Measurements from ENCODE around the gene FAM163B. TPM values are rescaled to one million over a fixed set of nuclear protein-coding genes. Genes with fewer than 3 reads are reported as not detected.

Gene FAM163B
- polyA plus RNA-seq, 4 donors = 0.12 to 0.19 TPM; not detected in 2

- WGBS, 3 donors = 74 to 87% (median 84%) methylated on average over 25 of the region's 25 CpGs
- no peaks in the 10 kb centered on the region for H3K36me3 ChIP-seq (ENCODE audit: control insufficient read depth in 3 of 3, insufficient read depth in 2 of 3, low read depth in 1 of 3, low read length in 3 of 3)
- no peak for DNase-seq
- H3K27me3 ChIP-seq (ENCODE audit: control insufficient read depth in 3 of 3, insufficient read depth in 3 of 3, low read length in 3 of 3) = peaks cover 0 to 8% (median 0%) of the 10 kb centered on the region in 3 donors
- no peaks in the 10 kb centered on the region for H3K9me3 ChIP-seq (ENCODE audit: control insufficient read depth in 2 of 2, insufficient read depth in 1 of 2, low read depth in 1 of 2, low read length in 1 of 2)
- H3K27ac ChIP-seq (ENCODE audit: low read depth in 1 of 3, low read length in 2 of 3) = no peak overlapping the region
- no peaks in the 10 kb centered on the region for H3K4me1 ChIP-seq (ENCODE audit: control insufficient read depth in 3 of 3, insufficient read depth in 2 of 3, low read depth in 1 of 3, low read length in 2 of 3)
- no peak overlapping the region for H3K4me3 ChIP-seq (ENCODE audit: low read depth in 1 of 3, low read length in 3 of 3)
- no peak for FAIRE-seq
Observed at GRCh38 chr9:133641861-133642595, 32.8 kb upstream of the FAM163B start.

DNA sequence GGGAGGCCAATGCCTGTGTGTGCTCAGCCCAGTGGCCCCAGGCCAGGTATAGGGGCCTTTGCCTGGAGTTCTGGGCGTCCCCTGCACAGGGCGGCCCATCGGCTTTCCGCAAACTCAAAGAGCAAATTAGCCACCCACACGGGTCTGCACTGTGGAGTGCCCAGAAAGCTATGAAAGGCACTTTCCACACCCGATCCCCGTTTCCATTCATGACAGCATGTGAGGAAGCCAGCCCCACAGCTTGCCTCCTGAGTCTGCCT, 32.1 kb upstream of the FAM163B start:
- no peak overlapping the region for H3K27ac ChIP-seq (ENCODE audit: low read depth in 1 of 3, low read length in 2 of 3)
- no peak overlapping the region for H3K4me3 ChIP-seq (ENCODE audit: low read depth in 1 of 3, low read length in 3 of 3)
- H3K36me3 ChIP-seq (ENCODE audit: control insufficient read depth in 3 of 3, insufficient read depth in 2 of 3, low read depth in 1 of 3, low read length in 3 of 3) = no peaks in the 10 kb centered on the region
- FAIRE-seq (no peak), DNase-seq (no peak)
- H3K9me3 ChIP-seq (ENCODE audit: control insufficient read depth in 2 of 2, insufficient read depth in 1 of 2, low read depth in 1 of 2, low read length in 1 of 2) = no peaks in the 10 kb centered on the region
- H3K27me3 ChIP-seq (ENCODE audit: control insufficient read depth in 3 of 3, insufficient read depth in 3 of 3, low read length in 3 of 3) = peaks cover 0 to 4% (median 0%) of the 10 kb centered on the region in 3 donors
- WGBS, 3 donors = 74 to 87% (median 77%) methylated on average over 7 of the region's 7 CpGs
- H3K4me1 ChIP-seq (ENCODE audit: control insufficient read depth in 3 of 3, insufficient read depth in 2 of 3, low read depth in 1 of 3, low read length in 2 of 3) = no peaks in the 10 kb centered on the region

GRCh38 chr9:133640580-133641395, 31.6 kb upstream of the FAM163B start:
- Histone ChIP-seq H3K27ac (ENCODE audit: low read depth in 1 of 3, low read length in 2 of 3) (no peak overlapping the region), H3K9me3 (ENCODE audit: control insufficient read depth in 2 of 2, insufficient read depth in 1 of 2, low read depth in 1 of 2, low read length in 1 of 2) (no peaks in the 10 kb centered on the region), H3K36me3 (ENCODE audit: control insufficient read depth in 3 of 3, insufficient read depth in 2 of 3, low read depth in 1 of 3, low read length in 3 of 3) (no peaks in the 10 kb centered on the region), H3K4me3 (ENCODE audit: low read depth in 1 of 3, low read length in 3 of 3) (no peak overlapping the region), H3K4me1 (ENCODE audit: control insufficient read depth in 3 of 3, insufficient read depth in 2 of 3, low read depth in 1 of 3, low read length in 2 of 3) (no peaks in the 10 kb centered on the region), H3K27me3 (ENCODE audit: control insufficient read depth in 3 of 3, insufficient read depth in 3 of 3, low read length in 3 of 3) (peaks cover 0 to 3% (median 0%) of the 10 kb centered on the region in 3 donors)
- WGBS, 3 donors = 69 to 80% (median 70%) methylated on average over 13 of the region's 13 CpGs
- DNase-seq (no peak), FAIRE-seq (no peak)

- H3K9me3 ChIP-seq (ENCODE audit: control insufficient read depth in 2 of 2, insufficient read depth in 1 of 2, low read depth in 1 of 2, low read length in 1 of 2) = no peaks in the 10 kb centered on the region
- DNase-seq (no peak), FAIRE-seq (no peak)
- H3K4me3 ChIP-seq (ENCODE audit: low read depth in 1 of 3, low read length in 3 of 3) = no peak overlapping the region
- 80 to 90% (median 85%) methylated on average over 7 of the region's 7 CpGs for WGBS, 3 donors
- no peaks in the 10 kb centered on the region for H3K27me3 ChIP-seq (ENCODE audit: control insufficient read depth in 3 of 3, insufficient read depth in 3 of 3, low read length in 3 of 3)
- H3K4me1 ChIP-seq (ENCODE audit: control insufficient read depth in 3 of 3, insufficient read depth in 2 of 3, low read depth in 1 of 3, low read length in 2 of 3) = no peaks in the 10 kb centered on the region
- no peak overlapping the region for H3K27ac ChIP-seq (ENCODE audit: low read depth in 1 of 3, low read length in 2 of 3)
- H3K36me3 ChIP-seq (ENCODE audit: control insufficient read depth in 3 of 3, insufficient read depth in 2 of 3, low read depth in 1 of 3, low read length in 3 of 3) = no peaks in the 10 kb centered on the region
Observed at GRCh38 chr9:133640160-133640559, 31.0 kb upstream of the FAM163B start.

GRCh38 chr9:133639613-133640012, 30.4 kb upstream of the FAM163B start:
- DNase-seq (no peak), FAIRE-seq (no peak)
- Histone ChIP-seq H3K36me3 (ENCODE audit: control insufficient read depth in 3 of 3, insufficient read depth in 2 of 3, low read depth in 1 of 3, low read length in 3 of 3) (no peaks in the 10 kb centered on the region), H3K9me3 (ENCODE audit: control insufficient read depth in 2 of 2, insufficient read depth in 1 of 2, low read depth in 1 of 2, low read length in 1 of 2) (no peaks in the 10 kb centered on the region), H3K27ac (ENCODE audit: low read depth in 1 of 3, low read length in 2 of 3) (no peak overlapping the region), H3K27me3 (ENCODE audit: control insufficient read depth in 3 of 3, insufficient read depth in 3 of 3, low read length in 3 of 3) (peaks cover 0 to 4% (median 0%) of the 10 kb centered on the region in 3 donors), H3K4me3 (ENCODE audit: low read depth in 1 of 3, low read length in 3 of 3) (no peak overlapping the region), H3K4me1 (ENCODE audit: control insufficient read depth in 3 of 3, insufficient read depth in 2 of 3, low read depth in 1 of 3, low read length in 2 of 3) (no peaks in the 10 kb centered on the region)
- 77 to 90% (median 78%) methylated on average over 8 of the region's 8 CpGs for WGBS, 3 donors

GRCh38 chr9:133638711-133639110, 29.5 kb upstream of the FAM163B start:
- DNase-seq (no peak), FAIRE-seq (no peak)
- H3K9me3 ChIP-seq (ENCODE audit: control insufficient read depth in 2 of 2, insufficient read depth in 1 of 2, low read depth in 1 of 2, low read length in 1 of 2) = no peaks in the 10 kb centered on the region
- H3K27ac ChIP-seq (ENCODE audit: low read depth in 1 of 3, low read length in 2 of 3) = no peak overlapping the region
- H3K27me3 ChIP-seq (ENCODE audit: control insufficient read depth in 3 of 3, insufficient read depth in 3 of 3, low read length in 3 of 3) = peaks cover 0 to 4% (median 0%) of the 10 kb centered on the region in 3 donors
- no peak overlapping the region for H3K4me3 ChIP-seq (ENCODE audit: low read depth in 1 of 3, low read length in 3 of 3)
- H3K4me1 ChIP-seq (ENCODE audit: control insufficient read depth in 3 of 3, insufficient read depth in 2 of 3, low read depth in 1 of 3, low read length in 2 of 3) = no peaks in the 10 kb centered on the region
- no peaks in the 10 kb centered on the region for H3K36me3 ChIP-seq (ENCODE audit: control insufficient read depth in 3 of 3, insufficient read depth in 2 of 3, low read depth in 1 of 3, low read length in 3 of 3)
- 50 to 87% (median 61%) methylated on average over 8 of the region's 8 CpGs for WGBS, 3 donors

GRCh38 chr9:133638076-133638475, 28.9 kb upstream of the FAM163B start:
- Histone ChIP-seq H3K27ac (ENCODE audit: low read depth in 1 of 3, low read length in 2 of 3) (no peak overlapping the region), H3K27me3 (ENCODE audit: control insufficient read depth in 3 of 3, insufficient read depth in 3 of 3, low read length in 3 of 3) (peaks cover 0 to 4% (median 0%) of the 10 kb centered on the region in 3 donors), H3K4me3 (ENCODE audit: low read depth in 1 of 3, low read length in 3 of 3) (no peak overlapping the region), H3K36me3 (ENCODE audit: control insufficient read depth in 3 of 3, insufficient read depth in 2 of 3, low read depth in 1 of 3, low read length in 3 of 3) (no peaks in the 10 kb centered on the region), H3K9me3 (ENCODE audit: control insufficient read depth in 2 of 2, insufficient read depth in 1 of 2, low read depth in 1 of 2, low read length in 1 of 2) (no peaks in the 10 kb centered on the region), H3K4me1 (ENCODE audit: control insufficient read depth in 3 of 3, insufficient read depth in 2 of 3, low read depth in 1 of 3, low read length in 2 of 3) (no peaks in the 10 kb centered on the region)
- DNase-seq = no peak
- FAIRE-seq = no peak
- 54 to 71% (median 69%) methylated on average over 8 of the region's 8 CpGs for WGBS, 3 donors

- DNase-seq = no peak
- no peak overlapping the region for H3K27ac ChIP-seq (ENCODE audit: low read depth in 1 of 3, low read length in 2 of 3)
- no peaks in the 10 kb centered on the region for H3K36me3 ChIP-seq (ENCODE audit: control insufficient read depth in 3 of 3, insufficient read depth in 2 of 3, low read depth in 1 of 3, low read length in 3 of 3)
Observed at GRCh38 chr9:133637451-133638055, 28.4 kb upstream of the FAM163B start.

More at GRCh38 chr9:133637451-133638055, 28.4 kb upstream of the FAM163B start:
- Histone ChIP-seq H3K4me1 (ENCODE audit: control insufficient read depth in 3 of 3, insufficient read depth in 2 of 3, low read depth in 1 of 3, low read length in 2 of 3) (no peaks in the 10 kb centered on the region), H3K27me3 (ENCODE audit: control insufficient read depth in 3 of 3, insufficient read depth in 3 of 3, low read length in 3 of 3) (peaks cover 0 to 4% (median 0%) of the 10 kb centered on the region in 3 donors), H3K9me3 (ENCODE audit: control insufficient read depth in 2 of 2, insufficient read depth in 1 of 2, low read depth in 1 of 2, low read length in 1 of 2) (no peaks in the 10 kb centered on the region), H3K4me3 (ENCODE audit: low read depth in 1 of 3, low read length in 3 of 3) (no peak overlapping the region)
- FAIRE-seq = no peak
- WGBS, 3 donors = 70 to 76% (median 71%) methylated on average over 12 of the region's 12 CpGs

Data from small intestine (tissue), 7 donors.